ENCODE results near the gene SLC25A40. TPM values are rescaled to one million over a fixed set of nuclear protein-coding genes. Genes with fewer than 3 reads are reported as not detected.

Gene SLC25A40
- polyA plus RNA-seq, 1 of the 3 experiments (the other 2 are of a cell fraction): 5.5 TPM

- Histone ChIP-seq H3K27ac (ENCODE audit: low read depth in 2 of 2, low read length in 1 of 2) (no peak overlapping the region), H3K9ac (no peak overlapping the region), H3K27me3 (ENCODE audit: insufficient read depth) (no peaks in the 10 kb centered on the region), H3K36me3 (replicated peaks in 1 of 2; ENCODE audit: control insufficient read depth in 1 of 2, insufficient read depth in 2 of 2, low read length in 1 of 2) (peaks cover 51 to 59% of the 10 kb centered on the region in 2 experiments), H3K9me3 (no peaks in the 10 kb centered on the region), H4K20me1 (ENCODE audit: insufficient read depth) (no peaks in the 10 kb centered on the region), H3F3A (replicated peaks; ENCODE audit: insufficient read depth) (peaks cover 10% of the 10 kb centered on the region), H3K79me2 (ENCODE audit: insufficient read depth) (no peaks in the 10 kb centered on the region), H2AFZ (ENCODE audit: low read depth) (no peak overlapping the region), H3K4me3 (ENCODE audit: low read depth in 2 of 2, low read length in 1 of 2) (no peak overlapping the region), H3K9me2 (peaks cover 4% of the 10 kb centered on the region; the same call in 1 of the 2 replicates), H3K4me2 (no peak overlapping the region), H3K4me1 (ENCODE audit: control insufficient read depth in 1 of 2, insufficient read depth in 2 of 2, low read depth in 1 of 2, low read length in 1 of 2) (no peaks in the 10 kb centered on the region)
- 98% methylated on average over 1 of the region's 1 CpG for WGBS (ENCODE audit: low lambda C conversion rate)
- TF ChIP-seq PBX3 (IDR thresholded peaks at IDR 0.05) (no peak), MAX (IDR thresholded peaks at IDR 0.05; ENCODE audit: low read depth) (no peak), EP300 (IDR thresholded peaks at IDR 0.05; ENCODE audit: borderline replicate concordance in 1 of 2, low read depth in 1 of 2, low read length in 1 of 2) (no peak), TAF1 (IDR thresholded peaks at IDR 0.05; ENCODE audit: borderline replicate concordance, low read depth, low read length) (no peak), NFIC (IDR thresholded peaks at IDR 0.05; ENCODE audit: borderline replicate concordance) (no peak), FOSL2 (IDR thresholded peaks at IDR 0.05; ENCODE audit: borderline replicate concordance, low read depth) (no peak), IRF3 (IDR thresholded peaks at IDR 0.05; ENCODE audit: low read depth, low read length) (no peak), GABPA (IDR thresholded peaks at IDR 0.05; ENCODE audit: low read depth) (no peak), CHD2 (IDR thresholded peaks at IDR 0.05; ENCODE audit: low read length, partially characterized antibody) (no peak), ZBTB33 (IDR thresholded peaks at IDR 0.05; ENCODE audit: borderline replicate concordance, low read depth) (no peak), POLR2AphosphoS5 (IDR thresholded peaks at IDR 0.05; ENCODE audit: low read depth, low read length) (no peak), TCF12 (IDR thresholded peaks at IDR 0.05) (no peak), USF1 (IDR thresholded peaks at IDR 0.05; ENCODE audit: borderline replicate concordance, low read depth) (no peak), YY1 (IDR thresholded peaks at IDR 0.05; ENCODE audit: low read depth) (no peak), MEF2A (IDR thresholded peaks at IDR 0.05; ENCODE audit: borderline replicate concordance, low read depth) (no peak), TEAD4 (IDR thresholded peaks at IDR 0.05; ENCODE audit: borderline replicate concordance, insufficient read depth) (no peak), GATA2 (CRISPR knock-in tag; IDR thresholded peaks at IDR 0.05) (no peak), SMC3 (IDR thresholded peaks at IDR 0.05; ENCODE audit: low read depth, low read length) (no peak), FOXM1 (IDR thresholded peaks at IDR 0.05; ENCODE audit: low read depth) (no peak), JUND (IDR thresholded peaks at IDR 0.05) (no peak)
- CTCF ChIA-PET: no interaction called here
- POLR2A ChIA-PET: no interaction called here
- no peak for DNase-seq
These were observed 22.8 kb downstream of the SLC25A40 start for GRCh38 chr7:87853237-87853864.

Data from SK-N-SH (cell line).